ENCODE measurements around the gene AFF3. TPM values are rescaled to one million over a fixed set of nuclear protein-coding genes. Genes with fewer than 3 reads are reported as not detected.

Gene AFF3
- total RNA-seq, 1 experiment from 2014 or later, result 0.22 TPM

GRCh38 chr2:100124761-100125160 lies 17.6 kb downstream of the AFF3 start:
- Histone ChIP-seq H3K4me1 (ENCODE audit: insufficient read depth, low read length) (no peaks in the 10 kb centered on the region), H3K23ac (ENCODE audit: insufficient read length, low read depth, low read length) (no peak overlapping the region), H3K79me2 (ENCODE audit: insufficient read depth, low read length) (no peaks in the 10 kb centered on the region), H2BK12ac (ENCODE audit: insufficient read length, low read depth, low read length) (no peak overlapping the region), H3K27ac (ENCODE audit: insufficient read length, low read depth, low read length) (no peak overlapping the region), H3K56ac (ENCODE audit: insufficient read length, low read depth, low read length) (no peak overlapping the region), H3K79me1 (ENCODE audit: insufficient read depth, low read depth, low read length, poor library complexity, severe bottlenecking) (no peaks in the 10 kb centered on the region), H3K14ac (ENCODE audit: insufficient read depth, low read length) (no peak overlapping the region), H2BK5ac (ENCODE audit: insufficient read length, low read length) (no peak overlapping the region), H2AFZ (ENCODE audit: low read length) (no peak overlapping the region), H4K5ac (ENCODE audit: insufficient read length, low read depth, low read length) (no peak overlapping the region), H4K91ac (ENCODE audit: insufficient read length, low read depth, low read length) (no peak overlapping the region), H3K4ac (ENCODE audit: low read depth, low read length) (no peak overlapping the region), H3K9ac (ENCODE audit: extremely low read depth, insufficient read length, low read length) (no peak overlapping the region), H2BK120ac (ENCODE audit: low read depth, low read length, poor library complexity, severe bottlenecking) (no peak overlapping the region), H2BK20ac (ENCODE audit: low read depth, low read length, poor library complexity, severe bottlenecking) (no peak overlapping the region), H3T11ph (ENCODE audit: low read length) (no peak overlapping the region), H3K18ac (ENCODE audit: insufficient read length, low read depth, low read length) (no peak overlapping the region), H4K8ac (replicated peaks; ENCODE audit: insufficient read length, low read depth, low read length) (no peak overlapping the region), H3K4me2 (ENCODE audit: insufficient read depth, insufficient read length, low read length) (no peak overlapping the region), H2BK15ac (ENCODE audit: low read depth, low read length) (no peak overlapping the region), H3K9me3 (ENCODE audit: control insufficient read depth, low read depth, low read length) (no peaks in the 10 kb centered on the region), H4K20me1 (ENCODE audit: control insufficient read depth, insufficient read depth, insufficient read length) (no peaks in the 10 kb centered on the region), H2AK5ac (ENCODE audit: insufficient read length, low read length) (no peak overlapping the region), H3K27me3 (ENCODE audit: insufficient read depth, low read length) (peaks cover 18% of the 10 kb centered on the region), H3K23me2 (ENCODE audit: insufficient read length, low read depth, low read length, poor library complexity, severe bottlenecking) (no peaks in the 10 kb centered on the region)
- DNase-seq, result no peak
- no CpG with 5 or more reads among the region's 1 CpG for WGBS (ENCODE audit: extremely low coverage, insufficient read length, low lambda C conversion rate)
- peaks cover 0 to 2% of the 10 kb centered on the region in 2 experiments; a peak in 2 of 5 replicates for H3K9me3 Mint-ChIP-seq
- H3K4me3 Mint-ChIP-seq, result no peak overlapping the region
- H3K27me3 Mint-ChIP-seq (ENCODE audit: low read depth), result peaks cover 99% of the 10 kb centered on the region
- no peaks in the 10 kb centered on the region for H3K36me3 Mint-ChIP-seq (ENCODE audit: insufficient read depth in 1 of 3, low read depth in 3 of 3)
- no peak overlapping the region for H3K27ac Mint-ChIP-seq
- no peaks in the 10 kb centered on the region for H3K4me1 Mint-ChIP-seq
- no peak for TF ChIP-seq CTCF (conservative IDR thresholded peaks at IDR 0.05)
